MV-4-11 (cell line): Measurements from ENCODE around the gene SFSWAP.
A peak's percentile ranks its signal among the peaks of the same experiment; 100 is the strongest.
"Not testable (repeated sequence)": the region's sequence is repeated elsewhere in the genome, so short reads cannot be mapped to it uniquely, and the experiment has no call there.

Experiments
- DNase-seq: peaks from one replicate; lab custom pipeline; 2025; lab: John Stamatoyannopoulos, UW

Gene SFSWAP

DNA sequence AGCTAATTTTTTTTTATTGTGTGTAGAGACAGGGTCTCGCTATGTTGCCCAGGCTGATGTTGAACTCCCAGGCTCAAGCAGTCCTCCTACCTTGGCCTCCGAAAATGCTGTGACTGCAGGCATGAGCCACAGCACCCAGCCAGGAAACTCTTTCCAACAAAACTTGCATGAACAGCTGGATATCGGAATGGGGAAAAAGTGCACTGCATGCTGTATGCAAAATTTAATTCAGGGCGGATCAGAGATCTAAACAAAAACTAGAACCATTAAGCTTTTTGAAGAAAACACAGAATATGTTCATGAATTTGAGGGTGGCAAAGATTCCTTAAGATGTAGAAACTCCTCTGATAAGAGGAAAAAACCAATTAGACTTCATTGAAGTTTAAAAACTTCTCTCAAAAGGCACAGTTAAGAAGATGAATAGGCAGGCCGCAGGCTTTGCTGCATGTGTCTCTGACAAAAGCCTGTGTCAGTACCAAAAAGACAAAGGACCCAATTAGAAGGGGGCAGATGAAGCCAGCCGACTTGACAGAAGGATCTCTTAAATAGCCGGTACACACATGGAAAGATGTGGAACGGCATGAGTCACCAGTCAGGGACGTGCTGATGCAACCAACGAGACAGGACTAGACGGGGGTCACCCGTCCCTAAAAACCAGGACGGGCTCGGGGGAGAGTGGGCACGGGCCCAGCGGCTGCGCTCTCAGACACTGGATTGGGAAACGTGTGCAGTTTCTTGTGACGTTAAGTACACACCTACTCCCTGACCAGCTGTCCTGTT is 82.5 kb downstream of the SFSWAP start:
- no peak for DNase-seq

DNA sequence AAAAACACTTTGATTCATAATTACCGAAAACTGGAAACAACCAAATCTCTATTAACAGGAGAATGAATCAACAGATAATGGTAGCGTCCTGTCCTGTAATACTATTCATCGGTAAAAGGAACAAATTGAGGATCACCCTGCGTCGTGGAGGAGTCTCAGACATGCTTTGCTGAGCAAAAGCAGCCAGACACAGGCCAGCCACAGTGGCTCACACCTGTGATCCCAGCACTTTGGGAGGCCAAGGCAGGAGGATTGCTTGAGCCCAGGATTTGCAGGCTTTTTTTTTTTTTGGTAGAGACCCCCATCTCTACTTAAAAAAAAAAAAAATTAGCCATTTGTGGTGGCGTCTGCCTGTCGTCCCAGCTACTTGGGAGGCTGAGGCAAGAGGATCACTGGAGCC is 83.2 kb downstream of the SFSWAP start:
- no peak for DNase-seq

GRCh38 chr12:131794573-131794972 is 83.7 kb downstream of the SFSWAP start:
- no peak for DNase-seq

GRCh38 chr12:131795064-131795463 is 84.2 kb downstream of the SFSWAP start:
- DNase-seq = no peak

- DNase-seq = no peak
Observed at GRCh38 chr12:131795690-131796410, 85.0 kb downstream of the SFSWAP start.

DNA sequence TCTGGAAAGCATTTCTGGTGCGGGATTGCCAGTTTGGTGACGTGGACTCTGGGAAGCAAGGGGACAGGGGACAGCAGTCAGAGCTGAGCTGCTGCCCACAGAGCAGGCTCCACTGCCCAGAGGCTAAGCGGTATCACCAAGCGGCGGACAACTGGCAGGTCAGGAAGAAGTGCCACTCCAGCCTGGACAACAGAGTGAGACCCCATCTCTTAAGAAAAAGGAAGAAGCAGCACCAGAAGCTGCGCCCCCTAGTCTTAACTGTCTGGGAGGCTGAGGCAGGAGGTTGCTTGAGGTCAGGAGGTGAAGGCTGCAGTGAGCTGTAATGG is 85.5 kb downstream of the SFSWAP start:
- no peak for DNase-seq

DNA sequence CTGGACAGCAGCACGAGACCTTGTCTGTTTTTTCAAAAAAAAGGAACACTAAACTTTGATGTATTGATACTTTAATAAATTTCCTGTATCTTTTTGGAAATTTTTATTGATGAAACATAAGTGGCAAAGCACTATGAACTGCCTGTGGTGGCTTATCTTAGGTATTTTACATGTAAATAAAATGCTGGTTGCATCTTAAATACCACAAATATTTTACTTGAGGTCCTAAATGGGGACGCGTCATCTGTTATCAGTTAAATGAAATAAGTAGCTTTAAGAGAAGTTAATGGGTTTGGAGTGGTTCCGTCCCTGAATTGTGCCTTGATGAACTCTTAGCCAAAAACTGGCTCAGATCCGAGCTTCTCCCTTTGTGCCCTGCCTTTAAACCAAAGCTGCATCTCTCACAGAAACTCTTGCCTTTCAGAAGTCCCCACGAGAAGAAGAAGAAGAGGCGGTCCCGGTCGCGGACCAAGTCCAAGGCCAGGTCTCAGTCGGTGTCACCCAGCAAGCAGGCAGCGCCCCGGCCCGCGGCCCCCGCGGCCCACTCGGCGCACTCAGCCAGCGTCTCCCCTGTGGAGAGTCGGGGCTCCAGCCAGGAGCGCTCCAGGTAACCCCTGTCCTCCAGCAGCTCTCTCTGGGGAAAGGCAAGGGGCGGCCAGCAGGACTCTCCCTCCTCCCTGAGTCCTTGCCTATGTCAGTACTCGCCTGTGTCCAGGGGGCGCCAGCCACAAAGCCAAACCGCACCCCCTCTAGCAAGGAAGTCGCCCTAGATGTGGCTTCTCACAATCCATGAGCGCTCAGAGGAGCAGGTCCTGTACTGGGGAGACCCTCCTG is 86.1 kb downstream of the SFSWAP start:
- no peak for DNase-seq

DNA sequence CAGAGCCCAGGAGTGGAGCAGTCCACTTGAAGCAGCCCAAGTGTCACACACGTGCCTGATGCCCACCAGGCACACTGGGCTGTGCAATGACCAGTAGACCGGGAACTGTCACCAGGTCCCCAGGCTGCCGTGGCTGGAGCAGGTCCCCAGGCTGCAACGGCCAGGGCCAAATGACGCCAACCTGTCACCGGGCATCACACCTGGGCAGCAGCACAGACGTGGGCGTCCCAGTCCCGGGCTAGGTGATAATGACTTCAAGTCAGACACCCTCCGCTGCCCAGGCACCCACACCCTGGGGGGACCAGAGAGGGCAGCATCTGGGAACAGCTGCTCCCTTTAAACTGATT is 86.7 kb downstream of the SFSWAP start:
- no peak for DNase-seq

- no peak for DNase-seq
Observed at GRCh38 chr12:131799195-131799594, 88.3 kb downstream of the SFSWAP start.

- DNase-seq = no peak
Observed at GRCh38 chr12:131799828-131800593, 89.1 kb downstream of the SFSWAP start.

- DNase-seq = no peak
Observed at GRCh38 chr12:131800594-131801135, 89.8 kb downstream of the SFSWAP start.

DNA sequence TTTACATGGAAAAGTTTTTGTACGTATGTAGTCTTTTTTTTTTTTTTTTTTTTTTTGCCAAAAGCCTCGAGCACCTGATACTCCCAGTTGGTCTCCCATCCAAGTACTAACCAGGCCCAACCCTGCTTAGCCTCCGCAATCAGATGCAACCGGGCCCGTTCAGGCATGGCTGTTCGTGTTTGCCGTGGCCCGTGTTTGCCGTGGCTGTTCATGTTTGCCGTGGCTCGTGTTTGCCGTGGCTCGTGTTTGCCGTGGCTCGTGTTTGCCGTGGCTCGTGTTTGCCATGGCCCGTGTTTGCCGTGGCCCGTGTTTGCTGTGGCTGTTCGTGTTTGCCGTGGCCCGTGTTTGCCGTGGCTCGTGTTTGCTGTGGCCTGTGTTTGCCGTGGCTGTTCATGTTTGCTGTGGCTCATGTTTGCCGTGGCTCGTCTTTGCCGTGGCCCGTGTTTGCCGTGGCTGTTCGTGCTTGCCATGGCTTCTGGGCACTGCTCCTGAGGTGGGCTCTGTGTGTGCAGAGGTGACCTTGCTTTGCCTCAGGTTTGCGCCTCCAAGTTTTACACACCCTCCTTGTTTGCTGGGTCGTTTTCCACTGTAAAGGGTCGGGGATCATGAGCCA is 90.5 kb downstream of the SFSWAP start:
- DNase-seq = no peak

DNA sequence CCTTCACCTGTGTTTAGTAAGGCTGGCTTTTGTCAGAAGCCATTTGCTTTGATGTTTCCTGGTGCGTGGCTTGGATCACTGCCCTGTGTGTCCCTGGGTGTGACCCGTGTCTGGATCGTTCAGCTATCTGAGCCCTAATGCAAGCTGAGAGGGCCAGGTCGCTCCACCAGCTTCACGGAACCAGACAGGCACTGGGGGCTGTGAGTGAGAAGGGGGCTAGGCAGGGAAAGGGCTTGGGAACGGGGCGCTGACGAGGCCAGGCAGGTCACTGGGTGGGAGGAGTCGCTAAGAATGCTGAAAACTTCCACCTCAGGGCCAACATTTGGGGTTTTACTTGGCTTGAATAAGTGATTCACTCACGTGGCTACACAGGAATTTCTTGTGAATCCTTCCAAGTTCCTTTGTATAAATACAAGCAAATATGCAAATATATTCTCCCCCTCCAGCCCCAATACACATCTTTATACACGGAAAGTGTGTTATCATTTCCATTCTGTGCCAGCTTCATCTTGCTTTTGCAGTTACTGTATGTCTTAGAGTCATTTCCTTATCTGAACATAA is 93.2 kb downstream of the SFSWAP start:
- DNase-seq = peak; percentile 22

GRCh38 chr12:131805421-131805820 is 94.5 kb downstream of the SFSWAP start:
- no peak for DNase-seq

GRCh38 chr12:131806674-131807073 is 95.8 kb downstream of the SFSWAP start:
- DNase-seq = no peak

GRCh38 chr12:131808744-131809371 is 98.0 kb downstream of the SFSWAP start:
- DNase-seq = no peak

DNA sequence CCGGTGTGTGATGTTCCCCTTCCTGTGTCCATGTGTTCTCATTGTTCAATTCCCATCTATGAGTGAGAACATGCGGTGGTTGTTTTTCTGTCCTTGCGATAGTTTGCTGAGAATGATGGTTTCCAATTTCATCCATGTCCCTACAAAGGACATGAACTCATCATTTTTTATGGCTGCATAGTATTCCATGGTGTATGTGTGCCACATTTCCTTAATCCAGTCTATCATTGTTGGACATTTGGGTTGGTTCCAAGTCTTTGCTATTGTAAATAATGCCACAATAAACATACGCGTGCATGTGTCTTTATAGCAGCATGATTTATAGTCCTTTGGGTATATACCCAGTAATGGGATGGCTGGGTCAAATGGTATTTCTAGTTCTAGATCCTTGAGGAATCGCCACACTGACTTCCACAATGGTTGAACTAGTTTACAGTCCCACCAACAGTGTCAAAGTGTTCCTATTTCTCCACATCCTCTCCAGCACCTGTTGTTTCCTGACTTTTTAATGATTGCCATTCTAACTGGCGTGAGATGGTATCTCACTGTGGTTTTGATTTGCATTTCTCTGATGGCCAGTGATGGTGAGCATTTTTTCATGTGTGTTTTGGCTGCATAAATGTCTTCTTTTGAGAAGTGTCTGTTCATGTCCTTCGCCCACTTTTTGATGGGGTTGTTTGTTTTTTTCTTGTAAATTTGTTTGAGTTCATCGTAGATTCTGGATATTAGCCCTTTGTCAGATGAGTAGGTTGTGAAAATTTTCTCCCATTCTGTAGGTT is 98.8 kb downstream of the SFSWAP start:
- not testable (repeated sequence) for DNase-seq

- DNase-seq = no peak
Observed at GRCh38 chr12:131810726-131811125, 99.8 kb downstream of the SFSWAP start.

- no peak for DNase-seq
Observed at GRCh38 chr12:131815131-131815530, 104.2 kb downstream of the SFSWAP start.

DNA sequence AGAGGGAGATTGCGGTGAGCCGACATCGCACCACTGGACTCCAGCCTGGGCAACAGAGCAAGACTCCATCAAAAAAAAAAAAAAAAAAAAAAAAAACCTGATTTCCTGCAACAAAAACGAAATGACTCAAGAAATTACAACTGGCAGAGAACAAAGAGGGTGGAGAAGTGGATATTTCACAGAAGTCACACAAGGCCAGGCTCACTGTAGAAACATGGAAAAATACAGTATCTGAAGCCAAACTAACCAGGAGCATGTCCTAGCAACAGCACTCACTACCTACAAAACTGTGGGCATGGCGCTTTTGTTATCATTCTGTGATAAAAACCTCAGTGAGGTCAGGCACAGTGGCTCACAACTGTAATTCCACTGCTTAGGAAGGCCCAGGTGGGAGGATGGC is 105.6 kb downstream of the SFSWAP start:
- no peak for DNase-seq
